MCF 10A (cell line): ENCODE data around the gene RIPOR1. TPM values are rescaled to one million over a fixed set of nuclear protein-coding genes. Genes with fewer than 3 reads are reported as not detected.

Experiments
- BruUV-seq: library from RNA; stranded (reverse); fragments of 400-500 nt; replicated peaks from 2 replicates; lab custom pipeline; 2021; lab: Mats Ljungman, UMichigan
- CTCF ChIA-PET: fragments of 300-600 bp; sonication (Branson Sonifier 250); formaldehyde crosslinking; extraction: SDS; loops from one replicate; lab custom pipeline; 2021; ENCODE audit warnings: antibody characterized with exemption, inconsistent platforms; lab: Yijun Ruan, JAX
- POLR2A ChIA-PET: fragments of 300-600, 350-650 bp; sonication (Branson Sonifier 250); formaldehyde crosslinking; extraction: SDS; loops from one replicate; lab custom pipeline; 2020; ENCODE audit warnings: antibody characterized with exemption, inconsistent platforms; lab: Yijun Ruan, JAX
- DNase-seq: peaks from one replicate; pipeline ENCODE4 v3.0.0-alpha.2; 2018; ENCODE audit not compliant: unreplicated experiment
- H3K27ac Mint-ChIP-seq: one replicate; pipeline ENCODE4 v1.8.0; 2022; ENCODE audit warnings: mild to moderate bottlenecking, low read depth, mixed read lengths; ENCODE audit not compliant: unreplicated experiment
- H3K27me3 Mint-ChIP-seq: one replicate; pipeline ENCODE4 v1.8.0; 2022; ENCODE audit warnings: mixed read lengths; ENCODE audit not compliant: insufficient read depth, unreplicated experiment
- H3K36me3 Mint-ChIP-seq: one replicate; pipeline ENCODE4 v1.8.0; 2022; ENCODE audit warnings: mild to moderate bottlenecking, moderate library complexity, mixed read lengths; ENCODE audit not compliant: insufficient read depth, unreplicated experiment
- H3K4me1 Mint-ChIP-seq: one replicate; pipeline ENCODE4 v1.8.0; 2022; ENCODE audit warnings: mixed read lengths; ENCODE audit not compliant: insufficient read depth, unreplicated experiment
- H3K4me3 Mint-ChIP-seq: one replicate; pipeline ENCODE4 v1.8.0; 2022; ENCODE audit warnings: mild to moderate bottlenecking, moderate library complexity, mixed read lengths; ENCODE audit not compliant: unreplicated experiment
- H3K9me3 Mint-ChIP-seq: one replicate; pipeline ENCODE4 v1.8.0; 2022; ENCODE audit warnings: mixed read lengths; ENCODE audit not compliant: unreplicated experiment
- intact Hi-C: fragments of 100-400 bp; cut with micrococcal nuclease; formaldehyde crosslinking; loops from 2 replicates; pipeline ENCODE4 v1.14.1; 2022
- total RNA-seq: library from RNA; stranded (reverse); gene quantifications from 2 replicates; pipeline ENCODE4 v1.2.3, GENCODE V29; 2022
- TF ChIP-seq, protein P1 (sequence below): fragments of 200-600 bp; IDR thresholded peaks from one replicate; pipeline ENCODE4 v1.8.0; 2022; ENCODE audit warnings: antibody characterized with exemption, mild to moderate bottlenecking; ENCODE audit not compliant: unreplicated experiment

RIPOR1 gene
- total RNA-seq, 1 experiment from 2014 or later = 43.2 TPM

DNA sequence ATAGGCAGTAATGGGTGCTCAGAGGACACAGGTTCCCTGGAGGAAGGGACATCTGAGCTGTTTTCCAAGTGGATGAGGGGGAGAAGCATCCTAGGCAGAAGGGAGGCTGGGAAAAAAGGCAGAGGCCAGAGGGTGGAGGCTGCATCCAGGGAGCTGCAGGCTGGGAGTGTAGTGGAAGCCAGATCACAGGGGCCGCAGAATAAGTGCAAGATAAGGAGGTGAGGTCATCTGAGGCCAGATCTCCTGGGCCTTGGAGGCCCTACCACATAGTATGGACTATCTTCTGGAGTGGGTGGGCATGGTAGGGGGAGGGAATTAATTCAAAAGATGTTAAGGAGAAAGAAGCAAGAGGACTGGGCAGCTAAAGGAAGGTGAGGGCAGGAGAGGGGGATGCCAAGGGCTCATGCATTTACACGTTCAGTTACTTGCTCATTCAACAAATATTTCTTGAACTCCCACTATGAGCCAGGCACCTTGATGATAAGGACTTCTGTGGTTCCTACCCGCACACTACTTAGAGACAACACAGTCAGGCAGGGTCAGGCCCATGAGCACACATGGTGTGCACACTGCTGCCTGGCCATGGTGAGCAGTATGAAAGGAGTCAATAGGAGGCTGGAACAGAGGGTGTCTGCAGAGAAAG, 2.4 kb upstream of the RIPOR1 start:
- intact Hi-C loops = loop anchor here (10.0 kb wide), 2 partner anchors 279 to 319 kb away; partner anchors contain the start of genes CENPT, NUTF2, RANBP10 and THAP11
- H3K27me3 Mint-ChIP-seq = no peaks in the 10 kb centered on the region
- CTCF ChIA-PET = interaction anchor here (0.7 to 1.5 kb wide), 5 partner anchors 10 to 451 kb away, joined by 3 to 7 read pairs (median 3); no protein-coding TSS in a partner anchor

DNA sequence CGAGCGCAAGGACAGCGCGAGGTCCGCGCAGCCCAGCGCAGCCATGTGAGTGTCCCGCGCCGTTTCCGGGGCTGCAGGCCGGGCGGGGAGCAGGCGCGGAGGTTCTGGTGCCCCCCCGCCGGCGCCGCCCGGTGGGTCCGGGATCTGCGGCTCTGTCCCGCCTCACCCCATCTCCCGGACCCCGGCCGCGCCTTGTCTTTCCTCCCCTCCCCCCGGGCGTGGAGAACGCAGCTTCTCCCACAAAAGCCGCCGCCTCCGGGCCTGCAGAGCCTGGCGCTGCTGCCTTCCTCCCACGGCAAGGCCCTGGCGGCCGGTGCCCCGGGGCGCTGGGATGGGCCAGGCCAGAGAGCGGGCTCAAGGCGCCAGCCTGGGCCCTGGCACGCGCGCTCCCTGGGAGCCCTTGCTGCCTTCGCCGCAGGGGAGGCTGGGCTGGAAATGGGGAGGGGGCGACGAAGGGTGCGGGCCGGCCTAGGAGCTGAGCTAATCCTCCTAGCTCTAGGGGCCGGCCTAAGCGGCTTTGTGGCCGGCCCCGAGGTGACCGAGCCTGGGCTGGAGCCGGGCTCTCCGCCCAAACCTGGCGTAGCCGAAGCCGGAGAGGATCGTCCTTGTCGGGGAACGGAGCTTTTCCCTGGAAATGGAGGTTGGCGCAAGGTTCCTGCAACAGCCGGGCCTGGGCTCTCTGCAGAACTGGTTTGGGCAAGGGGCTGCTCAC, 397 bp downstream of the RIPOR1 start:
- no peaks in the 10 kb centered on the region for H3K9me3 Mint-ChIP-seq
- peak overlapping the region; percentile 88 for H3K27ac Mint-ChIP-seq
- peaks cover 30% of the 10 kb centered on the region for H3K4me1 Mint-ChIP-seq
- peak; percentile 57 for DNase-seq
- intact Hi-C loops = loop anchor here (10.0 kb wide), 2 partner anchors 276 to 316 kb away; partner anchors contain the start of genes CENPT, NUTF2, RANBP10 and THAP11
- ChIA-PET CTCF (interaction anchor here (0.6 to 7.7 kb wide), 8 partner anchors 8 to 1767 kb away, joined by 3 to 60 read pairs (median 4); partner anchors contain the start of gene CTCF), POLR2A (interaction anchor here (0.6 to 2.4 kb wide), 14 partner anchors 11 to 277 kb away, joined by 3 to 12 read pairs (median 3); partner anchors contain the start of genes ACD, ATP6V0D1, RANBP10 and TSNAXIP1)
- no peaks in the 10 kb centered on the region for H3K27me3 Mint-ChIP-seq
- peaks cover 12% of the 10 kb centered on the region for H3K36me3 Mint-ChIP-seq
- BruUV-seq = no TSS peak
- peak overlapping the region; percentile 82 for H3K4me3 Mint-ChIP-seq
- TF ChIP-seq, protein P1, sequence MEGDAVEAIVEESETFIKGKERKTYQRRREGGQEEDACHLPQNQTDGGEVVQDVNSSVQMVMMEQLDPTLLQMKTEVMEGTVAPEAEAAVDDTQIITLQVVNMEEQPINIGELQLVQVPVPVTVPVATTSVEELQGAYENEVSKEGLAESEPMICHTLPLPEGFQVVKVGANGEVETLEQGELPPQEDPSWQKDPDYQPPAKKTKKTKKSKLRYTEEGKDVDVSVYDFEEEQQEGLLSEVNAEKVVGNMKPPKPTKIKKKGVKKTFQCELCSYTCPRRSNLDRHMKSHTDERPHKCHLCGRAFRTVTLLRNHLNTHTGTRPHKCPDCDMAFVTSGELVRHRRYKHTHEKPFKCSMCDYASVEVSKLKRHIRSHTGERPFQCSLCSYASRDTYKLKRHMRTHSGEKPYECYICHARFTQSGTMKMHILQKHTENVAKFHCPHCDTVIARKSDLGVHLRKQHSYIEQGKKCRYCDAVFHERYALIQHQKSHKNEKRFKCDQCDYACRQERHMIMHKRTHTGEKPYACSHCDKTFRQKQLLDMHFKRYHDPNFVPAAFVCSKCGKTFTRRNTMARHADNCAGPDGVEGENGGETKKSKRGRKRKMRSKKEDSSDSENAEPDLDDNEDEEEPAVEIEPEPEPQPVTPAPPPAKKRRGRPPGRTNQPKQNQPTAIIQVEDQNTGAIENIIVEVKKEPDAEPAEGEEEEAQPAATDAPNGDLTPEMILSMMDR = no peak

More for the DNA sequence above, 2.4 kb upstream of the RIPOR1 start:
- Mint-ChIP-seq H3K4me1 (peaks cover 18% of the 10 kb centered on the region), H3K4me3 (no peak overlapping the region), H3K9me3 (no peaks in the 10 kb centered on the region), H3K27ac (no peak overlapping the region), H3K36me3 (peaks cover 6% of the 10 kb centered on the region)
- POLR2A ChIA-PET = interaction anchor here (0.7 to 0.9 kb wide), 2 partner anchors 35 to 280 kb away, joined by 3 read pairs; partner anchors contain the start of genes CTCF and RANBP10
- no peak for DNase-seq
- no TSS peak for BruUV-seq
- TF ChIP-seq, protein P1 = no peak

DNA sequence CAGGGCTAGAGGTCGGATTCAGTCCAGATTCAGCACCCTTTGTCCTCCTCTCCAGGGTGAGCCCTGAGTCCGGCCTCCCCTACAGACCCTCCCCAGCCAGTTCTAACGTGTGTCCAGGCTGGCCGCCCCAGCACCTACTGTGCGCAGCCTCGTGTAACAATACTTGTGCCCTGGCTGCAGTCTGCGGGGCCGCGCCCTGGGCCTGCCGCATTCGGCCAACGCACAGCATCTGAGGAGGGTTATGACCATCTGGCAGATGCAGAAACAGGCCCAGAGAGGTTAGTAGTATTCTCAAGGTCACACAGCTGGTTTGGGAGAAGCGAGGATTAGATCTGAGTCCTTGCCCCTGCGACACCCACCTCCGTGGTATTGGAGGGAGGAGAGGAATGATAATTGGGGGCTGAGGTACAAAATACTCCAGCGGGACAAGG, 968 bp downstream of the RIPOR1 start:
- DNase-seq = no peak
- peaks cover 30% of the 10 kb centered on the region for H3K4me1 Mint-ChIP-seq
- ChIA-PET POLR2A (interaction anchor here (0.6 to 2.4 kb wide), 14 partner anchors 8 to 259 kb away, joined by 3 to 12 read pairs (median 5); partner anchors contain the start of genes ACD and ATP6V0D1), CTCF (interaction anchor here (0.6 to 7.7 kb wide), 9 partner anchors 9 to 1767 kb away, joined by 3 to 60 read pairs (median 4); partner anchors contain the start of gene CTCF)
- H3K36me3 Mint-ChIP-seq = peaks cover 12% of the 10 kb centered on the region
- H3K27ac Mint-ChIP-seq = peak overlapping the region; percentile 88
- no peaks in the 10 kb centered on the region for H3K27me3 Mint-ChIP-seq
- H3K9me3 Mint-ChIP-seq = no peaks in the 10 kb centered on the region
- TSS peak; percentile 62 for BruUV-seq
- intact Hi-C loops = loop anchor here (10.0 kb wide), 2 partner anchors 275 to 315 kb away; partner anchors contain the start of genes CENPT, NUTF2, RANBP10 and THAP11
- TF ChIP-seq, protein P1 = no peak
- peak overlapping the region; percentile 82 for H3K4me3 Mint-ChIP-seq
